ENCODE measurements around the gene UBQLN4.

- no peak for TF ChIP-seq CTCF (IDR thresholded peaks at IDR 0.05; ENCODE audit: borderline replicate concordance, extremely low read depth, low read length, poor library complexity, severe bottlenecking)
- no peak for TF ChIP-seq EZH2 (IDR thresholded peaks at IDR 0.05; ENCODE audit: borderline replicate concordance, low read depth, low read length, severe bottlenecking)
These were observed 4.8 kb downstream of the UBQLN4 start for GRCh38 chr1:156048663-156049258.

Data from DND-41 (cell line).